Thyroid gland (tissue), 4 donors: Measurements from ENCODE around the gene GLCCI1.

Experiments
- POLR2A ChIP-seq, 2 donors: fragments of 450-650 bp; IDR thresholded peaks; one replicate each; pipeline ENCODE4 v1.6.1; 2017; ENCODE audit warnings: antibody characterized with exemption in 2 of 2, mild to moderate bottlenecking in 2 of 2, moderate library complexity in 1 of 2
- TF ChIP-seq, protein P1 (sequence below), 6 experiments: fragments of 200-600 bp in 3 of 6; fragments of 450-650 bp in 3 of 6; sonication (generic) in 3 of 6; IDR thresholded peaks; one replicate each; pipeline ENCODE4 v1.5.1; 2016 to 2019; ENCODE audit warnings: antibody characterized with exemption in 6 of 6, mild to moderate bottlenecking in 2 of 6, inconsistent platforms in 1 of 6, moderate library complexity in 1 of 6

GRCh38 chr7:8063706-8064297, 95.2 kb downstream of the GLCCI1 start:
- TF ChIP-seq POLR2A (IDR thresholded peaks at IDR 0.05): no peak
- TF ChIP-seq, protein P1, sequence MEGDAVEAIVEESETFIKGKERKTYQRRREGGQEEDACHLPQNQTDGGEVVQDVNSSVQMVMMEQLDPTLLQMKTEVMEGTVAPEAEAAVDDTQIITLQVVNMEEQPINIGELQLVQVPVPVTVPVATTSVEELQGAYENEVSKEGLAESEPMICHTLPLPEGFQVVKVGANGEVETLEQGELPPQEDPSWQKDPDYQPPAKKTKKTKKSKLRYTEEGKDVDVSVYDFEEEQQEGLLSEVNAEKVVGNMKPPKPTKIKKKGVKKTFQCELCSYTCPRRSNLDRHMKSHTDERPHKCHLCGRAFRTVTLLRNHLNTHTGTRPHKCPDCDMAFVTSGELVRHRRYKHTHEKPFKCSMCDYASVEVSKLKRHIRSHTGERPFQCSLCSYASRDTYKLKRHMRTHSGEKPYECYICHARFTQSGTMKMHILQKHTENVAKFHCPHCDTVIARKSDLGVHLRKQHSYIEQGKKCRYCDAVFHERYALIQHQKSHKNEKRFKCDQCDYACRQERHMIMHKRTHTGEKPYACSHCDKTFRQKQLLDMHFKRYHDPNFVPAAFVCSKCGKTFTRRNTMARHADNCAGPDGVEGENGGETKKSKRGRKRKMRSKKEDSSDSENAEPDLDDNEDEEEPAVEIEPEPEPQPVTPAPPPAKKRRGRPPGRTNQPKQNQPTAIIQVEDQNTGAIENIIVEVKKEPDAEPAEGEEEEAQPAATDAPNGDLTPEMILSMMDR (IDR thresholded peaks at IDR 0.05): no peak
